Renal cortex interstitium (tissue), 11 donors: ENCODE data around the gene TAAR5. TPM values are rescaled to one million over a fixed set of nuclear protein-coding genes. Genes with fewer than 3 reads are reported as not detected.
"Not testable (repeated sequence)": the region's sequence is repeated elsewhere in the genome, so short reads cannot be mapped to it uniquely, and the experiment has no call there.

Experiments used
- DNase-seq, 11 donors: peaks; one replicate each; pipeline ENCODE4 v3.0.0-alpha.2; 2013; ENCODE audit warnings: low read depth in 9 of 11, low spot score in 4 of 11; ENCODE audit errors: extremely low read depth in 1 of 11
- polyA plus RNA-seq, 3 donors: library from polyadenylated mRNA; unstranded; fragments of 120-200 nt; gene quantifications; one replicate each; pipeline ENCODE4 v1.2.1, GENCODE V29; 2013; ENCODE audit not compliant: insufficient read length in 3 of 3

Gene TAAR5
- polyA plus RNA-seq, 3 donors: not detected

DNA sequence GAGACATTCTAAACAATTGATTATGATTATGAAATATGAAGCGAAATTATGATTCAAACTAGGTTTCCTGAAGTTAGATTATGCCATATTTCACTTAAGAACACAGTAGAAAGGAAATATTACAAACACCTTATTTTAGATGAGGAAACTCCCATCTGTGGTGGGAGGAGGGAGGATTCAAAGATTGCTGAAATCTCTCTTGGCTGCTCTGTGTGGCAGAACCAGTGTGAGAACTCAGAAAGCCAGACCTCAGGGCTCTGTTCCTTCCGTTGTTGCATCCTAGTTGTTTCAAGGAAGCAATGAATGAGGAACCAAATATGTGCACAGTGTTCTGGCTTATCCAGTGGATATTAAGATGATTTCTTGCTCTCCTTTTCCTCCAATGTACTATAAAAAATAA, 2.1 kb downstream of the TAAR5 start:
- DNase-seq: no peak

DNA sequence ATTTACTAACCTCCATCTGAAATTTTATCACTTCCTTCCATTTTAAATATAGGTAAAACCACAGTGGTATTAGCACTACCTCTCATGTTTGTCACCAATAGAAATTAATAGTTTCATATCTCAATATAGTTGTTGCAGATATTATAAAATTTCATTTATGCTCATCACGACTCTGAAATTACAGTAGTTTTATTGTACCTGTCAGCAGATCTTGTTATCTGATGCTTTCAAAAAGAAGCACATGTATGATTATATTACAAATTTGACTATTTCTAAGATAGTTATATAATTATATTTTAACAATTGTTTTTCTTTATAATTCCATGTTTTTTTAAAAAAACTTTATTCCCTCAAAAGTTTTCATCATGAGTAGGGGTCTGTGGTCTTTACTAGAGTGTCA, 4.8 kb downstream of the TAAR5 start:
- no peak for DNase-seq

DNA sequence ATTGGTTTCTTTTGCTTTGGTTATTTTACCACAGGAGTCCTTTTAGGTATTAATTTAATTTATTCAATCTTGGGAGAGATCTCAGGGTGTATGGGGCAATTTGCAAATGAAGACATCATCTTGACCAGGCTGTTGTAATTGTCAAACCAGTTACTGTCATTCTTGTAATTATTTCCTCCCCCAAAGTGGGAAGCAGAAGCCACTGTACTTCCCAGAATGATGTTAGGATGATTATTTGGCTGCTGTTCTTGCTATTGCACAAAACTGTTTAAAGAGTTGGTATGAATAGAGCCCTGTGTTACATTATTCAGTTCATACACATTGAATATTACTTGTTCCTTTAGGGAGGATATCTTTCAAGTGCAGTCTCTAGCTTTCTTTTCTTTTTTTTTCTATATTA, 17.8 kb downstream of the TAAR5 start:
- DNase-seq: no peak

DNA sequence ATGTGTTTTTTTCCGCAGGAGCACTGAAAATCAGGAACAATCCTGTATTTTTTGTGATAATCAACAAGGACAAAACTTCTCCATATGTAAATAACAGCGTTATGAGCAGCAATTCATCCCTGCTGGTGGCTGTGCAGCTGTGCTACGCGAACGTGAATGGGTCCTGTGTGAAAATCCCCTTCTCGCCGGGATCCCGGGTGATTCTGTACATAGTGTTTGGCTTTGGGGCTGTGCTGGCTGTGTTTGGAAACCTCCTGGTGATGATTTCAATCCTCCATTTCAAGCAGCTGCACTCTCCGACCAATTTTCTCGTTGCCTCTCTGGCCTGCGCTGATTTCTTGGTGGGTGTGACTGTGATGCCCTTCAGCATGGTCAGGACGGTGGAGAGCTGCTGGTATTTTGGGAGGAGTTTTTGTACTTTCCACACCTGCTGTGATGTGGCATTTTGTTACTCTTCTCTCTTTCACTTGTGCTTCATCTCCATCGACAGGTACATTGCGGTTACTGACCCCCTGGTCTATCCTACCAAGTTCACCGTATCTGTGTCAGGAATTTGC, 19.2 kb downstream of the TAAR5 start, which contains the start of gene TAAR6:
TSS of gene TAAR6 (plus strand) at position 102 of the 557 bp plus-strand sequence. CDS start at position 102, 0 bp downstream.
- no peak for DNase-seq

DNA sequence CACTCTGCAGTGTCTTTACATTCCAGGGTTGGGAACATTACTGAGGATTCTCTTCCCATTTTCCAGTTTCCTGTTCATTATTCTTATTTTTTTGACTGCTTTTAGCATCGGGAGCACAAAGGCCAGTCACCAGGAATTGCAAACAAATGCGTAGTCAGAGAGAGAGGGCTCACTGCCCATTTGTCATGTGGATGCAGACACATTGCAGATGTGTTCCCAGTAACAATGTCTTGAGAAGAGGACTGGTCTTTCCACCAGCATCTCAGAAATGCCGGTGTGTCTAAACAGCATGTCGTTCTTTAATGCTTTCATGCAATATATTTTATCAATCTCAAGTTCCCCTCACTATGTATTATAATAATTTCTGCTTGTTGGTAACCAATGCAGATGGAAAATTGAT, 20.4 kb downstream of the TAAR5 start:
- peak in 1 of 11 donors; percentile 2 for DNase-seq

DNA sequence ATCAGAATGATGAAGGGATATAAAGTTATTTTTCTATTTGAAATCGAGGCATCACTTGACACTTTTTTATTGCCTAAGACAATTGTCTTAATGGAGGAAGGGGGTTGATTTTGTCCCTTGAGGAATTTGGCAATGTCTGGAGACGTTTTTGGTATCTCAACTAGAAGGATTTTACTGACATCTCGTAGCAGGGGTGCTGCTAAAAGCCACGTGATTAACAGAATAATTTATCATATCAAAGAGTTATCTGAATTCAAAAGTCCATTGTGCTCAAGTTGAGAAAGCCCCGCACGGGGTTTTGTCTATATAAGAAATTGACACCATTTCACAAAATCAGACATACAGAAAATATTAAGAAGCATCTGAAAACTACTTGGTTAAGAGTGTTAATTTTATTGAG, 20.9 kb downstream of the TAAR5 start:
- DNase-seq: no peak

DNA sequence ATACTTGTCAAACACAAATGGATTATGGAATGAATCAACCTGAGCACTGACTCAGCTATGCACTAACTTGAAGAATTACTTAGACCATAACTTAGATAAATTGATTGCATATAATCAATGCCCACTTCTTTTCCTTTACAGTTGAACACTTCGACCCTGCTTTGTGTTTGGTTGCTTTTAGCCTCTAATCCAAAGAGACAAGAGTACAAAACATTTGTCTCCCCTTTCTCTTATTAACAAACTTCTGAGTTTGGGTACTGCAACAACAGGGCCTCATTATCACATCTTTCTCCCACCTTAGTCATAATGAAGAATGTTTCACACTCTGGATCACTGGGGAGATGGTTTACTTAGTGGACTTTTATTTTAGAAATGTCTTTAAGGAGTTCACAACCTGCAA, 22.0 kb downstream of the TAAR5 start:
- no peak for DNase-seq

DNA sequence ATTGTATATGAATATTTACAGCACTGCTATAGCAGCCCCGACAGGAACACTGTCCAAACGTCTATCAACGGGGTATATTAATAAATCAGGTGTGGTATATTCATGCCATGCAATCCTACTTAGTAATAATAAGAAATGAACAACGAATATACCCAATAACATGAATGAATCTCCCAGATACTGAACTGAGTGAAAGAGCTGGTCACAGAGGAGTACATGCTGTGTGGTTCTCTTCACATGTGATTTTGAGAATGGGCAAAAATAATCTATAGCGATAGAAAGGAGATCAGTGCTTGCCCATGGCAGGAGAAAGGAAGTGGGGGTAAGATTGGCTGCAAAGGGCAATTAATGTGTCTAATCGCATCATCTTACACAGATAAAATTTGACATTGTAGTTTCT, 23.1 kb downstream of the TAAR5 start:
- no peak for DNase-seq

DNA sequence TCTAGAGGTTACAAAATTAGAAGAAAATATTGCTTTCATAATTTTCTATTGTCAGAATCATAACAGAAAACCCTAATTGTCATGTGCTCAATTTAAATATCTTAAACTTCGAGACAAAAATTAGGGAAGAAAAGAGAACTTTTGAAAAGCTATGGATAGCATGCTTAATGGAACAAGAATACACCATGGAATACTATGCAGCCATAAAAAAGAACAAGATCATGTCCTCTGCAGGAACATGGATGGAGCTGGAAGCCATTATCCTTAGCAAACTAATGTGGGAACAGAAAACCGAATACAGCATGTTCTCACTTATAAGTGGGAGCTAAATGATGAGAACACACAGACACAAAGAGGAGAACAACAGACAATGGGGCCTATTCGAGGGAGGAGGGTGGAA, 29.5 kb downstream of the TAAR5 start:
- not testable (repeated sequence) for DNase-seq

DNA sequence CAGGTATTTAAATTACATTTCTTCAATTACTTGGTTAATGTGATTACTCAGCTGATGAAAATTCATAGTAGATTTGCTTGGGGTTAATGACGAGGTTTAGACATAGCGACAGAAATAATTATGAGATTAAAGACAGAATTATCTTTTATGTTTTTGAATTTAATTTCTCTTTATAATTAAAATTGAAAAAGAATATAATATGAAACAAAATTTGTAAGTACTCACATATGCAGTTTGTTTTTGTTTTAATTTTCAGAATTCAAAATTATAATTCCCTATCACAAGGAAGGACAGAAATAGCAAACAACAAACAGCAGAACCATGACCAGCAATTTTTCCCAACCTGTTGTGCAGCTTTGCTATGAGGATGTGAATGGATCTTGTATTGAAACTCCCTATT, 37.2 kb downstream of the TAAR5 start, which contains the start of gene TAAR8:
TSS of gene TAAR8 (plus strand) at position 301 of the 400 bp plus-strand sequence. CDS start at position 322, 21 bp downstream.
- no peak for DNase-seq

DNA sequence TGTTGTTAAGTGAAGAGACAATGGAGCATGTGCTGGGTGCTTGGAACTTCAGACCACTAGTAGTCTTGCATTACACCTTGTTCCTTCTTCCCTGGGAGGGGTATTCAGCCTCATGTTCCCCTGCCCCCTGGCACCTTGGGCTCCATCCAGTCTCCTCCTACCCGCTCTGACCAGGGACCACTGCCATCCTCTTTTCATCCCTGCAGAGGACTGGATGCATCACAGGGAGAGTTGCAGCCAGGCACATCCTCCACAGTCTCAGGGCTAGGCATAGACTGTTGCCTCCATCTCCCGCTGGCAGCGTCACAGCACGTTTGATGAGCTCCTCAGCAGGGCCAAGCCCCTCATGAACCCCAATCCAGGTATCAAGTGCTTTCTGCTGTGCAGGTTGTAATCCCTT, 38.3 kb downstream of the TAAR5 start:
- DNase-seq: no peak

DNA sequence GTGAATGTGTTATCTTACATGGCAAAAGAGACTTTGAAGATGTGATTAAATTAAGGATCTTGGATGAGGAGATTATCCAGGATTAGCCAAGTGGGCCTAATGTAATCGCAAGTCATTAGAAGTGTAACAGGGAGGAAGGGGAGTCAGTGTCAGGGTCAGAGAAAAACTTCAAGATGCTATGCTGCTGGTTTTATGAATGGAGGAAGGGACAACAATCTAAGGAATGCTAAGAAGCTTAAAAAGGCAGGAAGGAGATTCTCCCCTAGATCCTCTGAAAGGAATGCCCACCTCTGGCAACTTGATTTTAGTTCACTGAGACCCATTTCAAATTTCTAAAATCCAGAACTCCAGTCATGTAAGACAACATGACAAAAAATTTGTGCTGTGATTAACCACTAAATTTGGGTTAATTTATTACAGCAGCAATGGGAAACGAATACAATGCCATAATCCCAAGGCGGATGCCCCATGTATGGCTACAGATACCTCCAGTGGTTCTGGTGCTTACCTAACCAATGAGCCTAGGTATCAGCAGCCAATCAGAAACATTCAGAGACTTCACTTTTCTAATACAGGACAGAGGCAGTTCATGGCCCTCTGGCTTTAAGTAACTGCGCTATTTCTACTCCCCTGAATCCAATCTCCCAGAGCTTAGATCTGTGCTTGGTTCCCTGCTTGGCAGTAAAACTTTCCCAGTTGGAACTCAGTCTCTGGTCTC, 40.6 kb downstream of the TAAR5 start:
- DNase-seq: no peak

DNA sequence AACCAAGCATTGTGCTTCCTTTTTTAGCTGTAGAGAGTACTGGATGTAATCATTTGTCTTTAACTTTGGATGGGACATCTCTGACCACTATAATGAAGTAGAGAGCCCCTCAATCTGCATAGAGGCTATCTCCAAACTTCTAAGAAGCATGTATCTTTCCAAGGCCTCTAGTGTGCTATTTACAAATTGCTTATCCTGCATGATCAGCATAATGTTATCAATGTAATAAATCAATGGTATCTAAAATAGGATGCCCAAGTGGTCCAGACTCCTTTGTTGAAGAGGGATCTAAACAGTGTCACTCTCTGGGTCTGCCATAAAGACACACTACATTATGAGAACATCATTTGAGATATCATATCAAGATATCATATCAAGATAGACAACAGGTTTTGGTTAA, 44.7 kb downstream of the TAAR5 start:
- DNase-seq: no peak

Other genes with a start within 250 kb of the TAAR5 start
- gene MOXD1, start 188.3 kb downstream of the TAAR5 start, polyA plus RNA-seq: 100 to 1,000 TPM; 205 to 232 (median 220) TPM
- 10 to 100 TPM; 83.3 to 92.5 (median 84.3) TPM for gene STX7, start 76.6 kb downstream of the TAAR5 start, polyA plus RNA-seq
- not detected for gene TAAR9, start 51.5 kb downstream of the TAAR5 start, polyA plus RNA-seq
- gene TAAR8, start 37.1 kb downstream of the TAAR5 start, polyA plus RNA-seq: not detected
- gene TAAR6, start 19.4 kb downstream of the TAAR5 start, polyA plus RNA-seq: not detected
- gene TAAR2, start 34.5 kb upstream of the TAAR5 start, polyA plus RNA-seq: not detected
- under 1 TPM in 1 of 3 donors, not detected in 2; 0.20 TPM for gene TAAR1, start 69.4 kb upstream of the TAAR5 start, polyA plus RNA-seq
- under 1 TPM; 0.11 to 0.26 (median 0.22) TPM for gene VNN1, start 124.3 kb upstream of the TAAR5 start, polyA plus RNA-seq
- 1 to 10 TPM; 2.3 to 2.5 (median 2.4) TPM for gene VNN2, start 168.2 kb upstream of the TAAR5 start, polyA plus RNA-seq
- gene SLC18B1, start 208.9 kb upstream of the TAAR5 start, polyA plus RNA-seq: 10 to 100 TPM; 26.9 to 33.3 (median 31.9) TPM
- gene RPS12, start 224.8 kb upstream of the TAAR5 start, polyA plus RNA-seq: 1,000 to 10,000 TPM; 1,769 to 2,118 (median 1,959) TPM